Measurements from ENCODE around the gene CCDC74B. TPM values are rescaled to one million over a fixed set of nuclear protein-coding genes. Genes with fewer than 3 reads are reported as not detected.
"Not testable (repeated sequence)": the region's sequence is repeated elsewhere in the genome, so short reads cannot be mapped to it uniquely, and the experiment has no call there.

CCDC74B gene
- total RNA-seq (1 to 10 TPM; 3.2 to 9.7 (median 4.1) TPM), polyA plus RNA-seq (1 to 10 TPM in 1 of 3 donors, under 1 TPM in 1, not detected in 1; 0.60 to 1.6 TPM)

- peak; percentile 73 for DNase-seq
- H3K27ac ChIP-seq; H3K36me3 ChIP-seq; H3K9me3 ChIP-seq; intact Hi-C loops (cut with DNase I); H3K4me1 ChIP-seq; H3K27me3 ChIP-seq: not testable (repeated sequence)
- H3K4me3 ChIP-seq = peak within 1 kb of the TSS; percentile 21 to 46 (median 40)
- WGBS, 2 donors = 2 to 7% methylated on average over 30 of the region's 30 CpGs
These were observed at the start of gene CCDC74B for GRCh38 chr2:130145006-130145414. Gene CCDC74B (minus strand): TSS chr2:130145112. CDS start chr2:130144996, 116 bp downstream.

- H3K36me3 ChIP-seq; H3K4me3 ChIP-seq; H3K27ac ChIP-seq; H3K4me1 ChIP-seq; H3K9me3 ChIP-seq; DNase-seq; intact Hi-C loops (cut with DNase I); H3K27me3 ChIP-seq: not testable (repeated sequence)
- 89% methylated on average over 22 of the region's 22 CpGs for WGBS, 2 donors
These were observed 48.9 kb upstream of the CCDC74B start for GRCh38 chr2:130193824-130194223.

GRCh38 chr2:130192451-130192850 lies 47.5 kb upstream of the CCDC74B start:
- DNase-seq; H3K4me1 ChIP-seq; H3K27ac ChIP-seq; intact Hi-C loops (cut with DNase I); H3K4me3 ChIP-seq; H3K36me3 ChIP-seq; H3K9me3 ChIP-seq; H3K27me3 ChIP-seq: not testable (repeated sequence)
- WGBS, 2 donors = 77 to 89% methylated on average over 3 of the region's 3 CpGs

GRCh38 chr2:130191319-130191718 lies 46.4 kb upstream of the CCDC74B start:
- H3K4me1 ChIP-seq; intact Hi-C loops (cut with DNase I); H3K27me3 ChIP-seq; H3K4me3 ChIP-seq; H3K36me3 ChIP-seq; DNase-seq; H3K27ac ChIP-seq; H3K9me3 ChIP-seq: not testable (repeated sequence)
- WGBS, 2 donors = 95 to 96% methylated on average over 6 of the region's 6 CpGs

- no peaks in the 10 kb centered on the region for H3K27me3 ChIP-seq
- H3K27ac ChIP-seq = no peak overlapping the region
- H3K4me1 ChIP-seq = no peaks in the 10 kb centered on the region
- no peak for DNase-seq
- peaks cover 0 to 7% (median 0%) of the 10 kb centered on the region in 4 donors for H3K36me3 ChIP-seq
- H3K4me3 ChIP-seq = no peak overlapping the region
- intact Hi-C loops (cut with DNase I) = no loop called here
- no peaks in the 10 kb centered on the region for H3K9me3 ChIP-seq
- 81 to 92% methylated on average over 15 of the region's 15 CpGs for WGBS, 2 donors
- TF ChIP-seq POLR2AphosphoS5 (IDR thresholded peaks at IDR 0.05) = no peak
- no peak for TF ChIP-seq POLR2A (IDR thresholded peaks at IDR 0.05)
- TF ChIP-seq EP300 (IDR thresholded peaks at IDR 0.05) = no peak
- no peak for TF ChIP-seq CTCF (IDR thresholded peaks at IDR 0.05)
These were observed 45.3 kb upstream of the CCDC74B start for GRCh38 chr2:130190237-130190636.

- H3K4me3 ChIP-seq, H3K36me3 ChIP-seq, H3K9me3 ChIP-seq, DNase-seq, H3K4me1 ChIP-seq, H3K27ac ChIP-seq, H3K27me3 ChIP-seq: not testable (repeated sequence)
- intact Hi-C loops (cut with DNase I) = loop anchor here (10.0 kb wide), 1 partner anchor 1296 kb away; no protein-coding TSS in a partner anchor
- WGBS, 2 donors = 74 to 87% methylated on average over 4 of the region's 4 CpGs
These were observed 44.0 kb upstream of the CCDC74B start for GRCh38 chr2:130188958-130189357.

GRCh38 chr2:130187859-130188792 lies 43.2 kb upstream of the CCDC74B start:
- H3K4me1 ChIP-seq, H3K36me3 ChIP-seq, H3K9me3 ChIP-seq, H3K27ac ChIP-seq, H3K4me3 ChIP-seq, H3K27me3 ChIP-seq, DNase-seq: not testable (repeated sequence)
- intact Hi-C loops (cut with DNase I) = loop anchor here (10.0 kb wide), 1 partner anchor 1297 kb away; no protein-coding TSS in a partner anchor
- 94% methylated on average over 17 of the region's 17 CpGs for whole genome bisulfite sequencing, 2 donors

GRCh38 chr2:130187268-130187667 lies 42.4 kb upstream of the CCDC74B start:
- DNase-seq = no peak
- intact Hi-C loops (cut with DNase I) = loop anchor here (10.0 kb wide), 1 partner anchor 1298 kb away; no protein-coding TSS in a partner anchor
- peaks cover 0 to 7% (median 0%) of the 10 kb centered on the region in 4 donors for H3K36me3 ChIP-seq
- H3K9me3 ChIP-seq = no peaks in the 10 kb centered on the region
- 80 to 85% methylated on average over 8 of the region's 8 CpGs for WGBS, 2 donors
- H3K4me1 ChIP-seq = peaks cover 0 to 13% (median 11%) of the 10 kb centered on the region in 4 donors
- no peak for TF ChIP-seq EP300 (IDR thresholded peaks at IDR 0.05)
- TF ChIP-seq POLR2A (IDR thresholded peaks at IDR 0.05) = no peak
- no peak for TF ChIP-seq CTCF (IDR thresholded peaks at IDR 0.05)
- no peak for TF ChIP-seq POLR2AphosphoS5 (IDR thresholded peaks at IDR 0.05)
- H3K27ac ChIP-seq = no peak overlapping the region
- no peak overlapping the region for H3K4me3 ChIP-seq
- H3K27me3 ChIP-seq = no peaks in the 10 kb centered on the region
